HL-60 (cell line): ENCODE results near the gene PTPRN2.

Experiments
- DNase-seq, 2 experiments: peaks; one replicate each; pipeline ENCODE4 v3.0.0-alpha.2; 2010 to 2020; ENCODE audit warnings: low read depth in 1 of 2, low spot score in 1 of 2
- H3K27ac ChIP-seq: fragments of 250-450 bp; sonication (Bioruptor Pico); replicated peaks from 2 replicates; pipeline ENCODE4 v1.5.1; 2020; ENCODE audit warnings: mild to moderate bottlenecking, moderate library complexity
- H3K27me3 ChIP-seq: fragments of 250-450 bp; sonication (Bioruptor Pico); 2 replicates; pipeline ENCODE4 v1.5.1; 2021; ENCODE audit warnings: mild to moderate bottlenecking, moderate library complexity; ENCODE audit not compliant: insufficient read depth, poor library complexity, severe bottlenecking
- H3K4me3 ChIP-seq: replicated peaks from 2 replicates; pipeline ENCODE4 v1.5.1; 2011; ENCODE audit warnings: mild to moderate bottlenecking, control low read depth, low read length; ENCODE audit not compliant: insufficient read depth
- GABPA ChIP-seq: IDR thresholded peaks from 2 replicates; pipeline ENCODE4 v1.6.1; 2012; ENCODE audit warnings: low read depth
- POLR2AphosphoS5 ChIP-seq: IDR thresholded peaks from 2 replicates; pipeline ENCODE4 v1.6.1; 2012; ENCODE audit warnings: low read depth
- REST ChIP-seq: IDR thresholded peaks from 2 replicates; pipeline ENCODE4 v1.6.1; 2012; ENCODE audit warnings: low read depth; ENCODE audit not compliant: insufficient replicate concordance
- SPI1 ChIP-seq: IDR thresholded peaks from 2 replicates; pipeline ENCODE4 v1.6.1; 2012; ENCODE audit warnings: low read depth, mild to moderate bottlenecking, borderline replicate concordance
- TF ChIP-seq, protein P1 (sequence below): IDR thresholded peaks from one replicate; pipeline ENCODE4 v1.5.1; 2011; ENCODE audit warnings: low read length, control low read depth, inconsistent platforms; ENCODE audit not compliant: insufficient read depth

Gene PTPRN2

DNA sequence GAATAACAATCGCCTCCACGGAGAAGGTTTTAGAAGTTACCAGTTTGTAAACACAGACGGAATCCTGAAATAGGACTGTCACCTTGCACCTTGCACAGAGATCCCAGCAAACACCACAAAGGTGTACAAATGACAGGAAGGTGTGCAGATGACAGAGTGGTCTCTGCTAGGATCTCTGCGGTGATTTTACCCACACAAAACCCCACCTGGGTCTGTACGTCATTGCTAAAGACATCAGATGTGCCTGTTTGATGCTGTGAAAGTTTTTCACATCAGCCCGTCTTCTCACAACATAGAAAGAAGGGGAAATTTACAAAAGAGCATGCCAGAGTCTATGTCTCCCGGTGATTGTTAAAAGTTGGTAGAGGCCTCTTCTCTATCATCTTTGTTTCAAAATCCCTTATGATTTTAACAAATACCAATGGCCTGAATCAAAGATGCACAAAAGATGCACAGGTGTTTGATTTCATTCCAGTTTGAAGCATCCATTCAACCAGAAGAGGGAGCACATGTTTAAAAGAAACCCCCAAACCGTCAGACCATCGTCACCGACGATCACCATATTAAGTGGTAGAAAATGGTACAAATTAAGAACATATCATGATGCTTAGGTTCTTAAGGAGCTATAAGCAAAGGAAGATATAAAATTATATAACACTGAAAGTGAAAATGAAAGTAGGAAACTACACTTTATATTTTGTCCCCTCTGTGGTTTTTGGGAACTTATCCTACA is 576.5 kb downstream of the PTPRN2 start:
- Histone ChIP-seq H3K27ac (no peak overlapping the region), H3K4me3 (no peak overlapping the region)
- no peak for DNase-seq

GRCh38 chr7:158009886-158010285 is 577.7 kb downstream of the PTPRN2 start:
- no peak for DNase-seq
- no peak overlapping the region for H3K4me3 ChIP-seq
- H3K27me3 ChIP-seq, result no peaks in the 10 kb centered on the region
- no peak overlapping the region for H3K27ac ChIP-seq
- no peak for TF ChIP-seq REST
- TF ChIP-seq POLR2AphosphoS5, result no peak
- TF ChIP-seq, protein P1, sequence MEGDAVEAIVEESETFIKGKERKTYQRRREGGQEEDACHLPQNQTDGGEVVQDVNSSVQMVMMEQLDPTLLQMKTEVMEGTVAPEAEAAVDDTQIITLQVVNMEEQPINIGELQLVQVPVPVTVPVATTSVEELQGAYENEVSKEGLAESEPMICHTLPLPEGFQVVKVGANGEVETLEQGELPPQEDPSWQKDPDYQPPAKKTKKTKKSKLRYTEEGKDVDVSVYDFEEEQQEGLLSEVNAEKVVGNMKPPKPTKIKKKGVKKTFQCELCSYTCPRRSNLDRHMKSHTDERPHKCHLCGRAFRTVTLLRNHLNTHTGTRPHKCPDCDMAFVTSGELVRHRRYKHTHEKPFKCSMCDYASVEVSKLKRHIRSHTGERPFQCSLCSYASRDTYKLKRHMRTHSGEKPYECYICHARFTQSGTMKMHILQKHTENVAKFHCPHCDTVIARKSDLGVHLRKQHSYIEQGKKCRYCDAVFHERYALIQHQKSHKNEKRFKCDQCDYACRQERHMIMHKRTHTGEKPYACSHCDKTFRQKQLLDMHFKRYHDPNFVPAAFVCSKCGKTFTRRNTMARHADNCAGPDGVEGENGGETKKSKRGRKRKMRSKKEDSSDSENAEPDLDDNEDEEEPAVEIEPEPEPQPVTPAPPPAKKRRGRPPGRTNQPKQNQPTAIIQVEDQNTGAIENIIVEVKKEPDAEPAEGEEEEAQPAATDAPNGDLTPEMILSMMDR, result no peak
- TF ChIP-seq SPI1, result no peak

More for the DNA sequence above, 576.5 kb downstream of the PTPRN2 start:
- TF ChIP-seq SPI1 (no peak), GABPA (no peak), REST (no peak)
- TF ChIP-seq, protein P1, result no peak
- no peaks in the 10 kb centered on the region for H3K27me3 ChIP-seq

GRCh38 chr7:158008267-158008666 is 579.4 kb downstream of the PTPRN2 start:
- no peak overlapping the region for H3K27ac ChIP-seq
- TF ChIP-seq GABPA, result no peak
- TF ChIP-seq POLR2AphosphoS5, result no peak
- TF ChIP-seq REST, result no peak
- TF ChIP-seq, protein P1, result no peak
- no peak for TF ChIP-seq SPI1
- H3K4me3 ChIP-seq, result no peak overlapping the region
- H3K27me3 ChIP-seq, result no peaks in the 10 kb centered on the region
- no peak for DNase-seq
